SK-N-MC (cell line): ENCODE results near the gene JAKMIP3.

ENCODE experiments used
- DNase-seq: peaks from one replicate; pipeline ENCODE4 v3.0.0-alpha.2; 2011; ENCODE audit warnings: low read depth, low spot score
- H3K27ac ChIP-seq: fragments of 200-600 bp; sonication (generic); 2 replicates; pipeline ENCODE4 v1.5.1; 2016; ENCODE audit warnings: mixed run types
- H3K36me3 ChIP-seq: fragments of 200-600 bp; sonication (generic); 2 replicates; pipeline ENCODE4 v1.6.1; 2017; ENCODE audit warnings: antibody characterized with exemption, low read length, mixed read lengths; ENCODE audit not compliant: insufficient read depth
- H3K4me3 ChIP-seq: fragments of 200-600 bp; sonication (generic); 2 replicates; pipeline ENCODE4 v1.5.1; 2016
- H3K9ac ChIP-seq: fragments of 200-600 bp; sonication (generic); 2 replicates; pipeline ENCODE4 v1.8.0; 2017; ENCODE audit warnings: mixed run types, mixed read lengths; ENCODE audit not compliant: insufficient read length
- H3K9me3 ChIP-seq: fragments of 200-600 bp; sonication (generic); 2 replicates; pipeline ENCODE4 v1.6.1; 2017; ENCODE audit warnings: low read depth, mild to moderate bottlenecking, antibody characterized with exemption, low read length, moderate library complexity, mixed read lengths
- EZH2 ChIP-seq: fragments of 200-600 bp; sonication (generic); IDR thresholded peaks from one replicate; pipeline ENCODE4 v1.6.1; 2017; ENCODE audit warnings: antibody characterized with exemption
- FOXP2 ChIP-seq: optimal IDR thresholded peaks from 2 replicates; pipeline ENCODE3; 2011; ENCODE audit warnings: mild to moderate bottlenecking, moderate library complexity; ENCODE audit not compliant: insufficient read depth; ENCODE audit errors: extremely low read length, control extremely low read depth
- POLR2AphosphoS5 ChIP-seq: IDR thresholded peaks from 2 replicates; pipeline ENCODE4 v1.6.1; 2012; ENCODE audit warnings: mild to moderate bottlenecking, low read depth, low read length, borderline replicate concordance

The JAKMIP3 gene

GRCh38 chr10:132059760-132060508 lies 5.8 kb upstream of the JAKMIP3 start:
- TF ChIP-seq FOXP2: no peak
- TF ChIP-seq EZH2: no peak
- no peak for TF ChIP-seq POLR2AphosphoS5

GRCh38 chr10:132061030-132061429 lies 4.7 kb upstream of the JAKMIP3 start:
- no peak overlapping the region for H3K4me3 ChIP-seq
- H3K27ac ChIP-seq: no peak overlapping the region
- DNase-seq: no peak
- H3K36me3 ChIP-seq: no peaks in the 10 kb centered on the region
- no peaks in the 10 kb centered on the region for H3K9me3 ChIP-seq
- no peak for TF ChIP-seq EZH2
- TF ChIP-seq POLR2AphosphoS5: no peak
- no peak for TF ChIP-seq FOXP2
- H3K9ac ChIP-seq: no peak overlapping the region

More at GRCh38 chr10:132059760-132060508, 5.8 kb upstream of the JAKMIP3 start:
- no peaks in the 10 kb centered on the region for H3K36me3 ChIP-seq
- H3K9ac ChIP-seq: no peak overlapping the region
- no peaks in the 10 kb centered on the region for H3K9me3 ChIP-seq
- no peak overlapping the region for H3K4me3 ChIP-seq
- H3K27ac ChIP-seq: no peak overlapping the region
- DNase-seq: no peak

GRCh38 chr10:132061465-132061864 lies 4.3 kb upstream of the JAKMIP3 start:
- no peak for TF ChIP-seq EZH2
- TF ChIP-seq FOXP2: no peak
- no peak for TF ChIP-seq POLR2AphosphoS5
- no peak for DNase-seq
- no peak overlapping the region for H3K27ac ChIP-seq
- H3K36me3 ChIP-seq: no peaks in the 10 kb centered on the region
- no peaks in the 10 kb centered on the region for H3K9me3 ChIP-seq
- no peak overlapping the region for H3K4me3 ChIP-seq
- H3K9ac ChIP-seq: no peak overlapping the region

DNA sequence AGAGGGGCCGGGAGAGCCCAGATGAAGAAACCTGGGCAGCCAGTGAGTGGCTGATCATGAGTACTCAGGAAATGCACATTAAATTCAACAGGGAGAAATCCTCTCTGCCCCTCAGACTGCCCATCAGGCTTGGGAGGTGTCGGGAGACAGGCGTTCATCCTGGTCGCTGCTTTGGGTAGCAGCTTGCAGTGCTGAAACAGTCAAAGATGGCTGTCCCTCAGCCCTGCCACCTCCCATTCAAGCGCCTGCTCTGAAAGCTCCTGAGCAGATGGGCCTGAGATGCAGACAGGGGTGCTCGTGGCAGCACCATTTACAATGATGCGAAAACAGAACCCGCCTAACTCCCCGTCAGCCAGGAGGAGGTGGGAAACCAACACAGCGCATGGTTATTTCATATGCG lies 3.6 kb upstream of the JAKMIP3 start:
- H3K4me3 ChIP-seq: no peak overlapping the region
- no peak for DNase-seq
- H3K9me3 ChIP-seq: no peaks in the 10 kb centered on the region
- no peaks in the 10 kb centered on the region for H3K36me3 ChIP-seq
- H3K27ac ChIP-seq: no peak overlapping the region
- H3K9ac ChIP-seq: no peak overlapping the region
- no peak for TF ChIP-seq FOXP2
- TF ChIP-seq EZH2: no peak
- TF ChIP-seq POLR2AphosphoS5: no peak

GRCh38 chr10:132062641-132063390 lies 2.9 kb upstream of the JAKMIP3 start:
- Histone ChIP-seq H3K27ac (no peak overlapping the region), H3K4me3 (no peak overlapping the region), H3K9ac (no peak overlapping the region), H3K9me3 (no peaks in the 10 kb centered on the region), H3K36me3 (no peaks in the 10 kb centered on the region)
- DNase-seq: no peak
- TF ChIP-seq EZH2: no peak
- TF ChIP-seq FOXP2: no peak
- TF ChIP-seq POLR2AphosphoS5: no peak

DNA sequence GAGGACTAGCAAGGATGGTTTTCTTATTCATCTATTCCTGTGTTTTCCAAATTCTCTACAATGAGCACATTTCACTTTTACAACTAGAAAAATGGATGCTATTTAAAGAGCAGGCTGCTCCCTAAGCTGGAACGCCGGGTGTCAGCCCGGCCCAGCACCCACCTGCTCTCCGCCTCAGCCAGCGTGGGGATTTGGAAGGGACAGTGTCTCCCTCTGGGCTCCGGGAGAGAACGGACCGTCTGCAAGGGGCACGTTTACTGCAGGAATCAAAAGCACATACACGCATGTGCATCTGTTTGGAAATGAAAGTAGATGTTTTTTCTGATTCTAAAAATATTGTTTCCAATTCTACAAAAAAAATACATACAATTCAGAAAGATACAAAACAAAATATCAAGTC lies 2.3 kb upstream of the JAKMIP3 start:
- H3K9ac ChIP-seq: no peak overlapping the region
- H3K9me3 ChIP-seq: no peaks in the 10 kb centered on the region
- no peak overlapping the region for H3K4me3 ChIP-seq
- TF ChIP-seq EZH2 (no peak), FOXP2 (no peak), POLR2AphosphoS5 (no peak)
- no peak for DNase-seq
- no peaks in the 10 kb centered on the region for H3K36me3 ChIP-seq
- no peak overlapping the region for H3K27ac ChIP-seq

DNA sequence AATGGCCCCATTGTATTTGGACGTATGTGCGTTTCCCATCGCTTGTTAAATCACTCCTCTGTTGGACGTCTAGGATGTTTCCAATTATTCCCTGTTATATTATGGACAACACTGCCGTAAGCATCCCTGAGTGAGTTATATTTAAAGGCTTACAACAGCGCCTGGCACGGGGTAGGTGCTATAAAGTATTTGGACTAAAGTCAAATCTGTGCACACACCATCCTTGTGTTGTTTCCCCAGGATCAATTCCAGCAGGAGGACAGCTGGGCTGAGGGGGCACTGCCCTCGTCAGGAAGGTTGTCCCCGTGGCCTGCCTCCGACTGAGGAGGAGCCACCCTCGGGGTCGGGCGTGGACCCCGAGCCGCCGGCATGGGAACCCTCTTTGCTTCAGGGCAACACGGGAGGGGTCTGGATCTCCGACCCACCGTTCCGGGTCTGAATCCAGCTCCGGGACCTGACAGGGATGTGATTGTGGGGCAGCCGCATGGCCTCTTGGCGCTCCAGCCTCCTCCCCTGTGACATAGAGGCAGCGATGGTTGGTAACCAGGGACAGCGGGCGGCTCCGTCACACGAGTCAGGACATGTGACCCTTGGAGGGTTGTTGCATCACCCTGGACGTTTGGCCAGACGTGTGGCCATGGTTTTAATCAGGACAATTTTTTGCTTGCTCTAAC lies 1.5 kb upstream of the JAKMIP3 start:
- DNase-seq: no peak
- Histone ChIP-seq H3K9ac (no peak overlapping the region), H3K9me3 (no peaks in the 10 kb centered on the region), H3K36me3 (no peaks in the 10 kb centered on the region), H3K4me3 (no peak overlapping the region), H3K27ac (no peak overlapping the region)
- no peak for TF ChIP-seq FOXP2

DNA sequence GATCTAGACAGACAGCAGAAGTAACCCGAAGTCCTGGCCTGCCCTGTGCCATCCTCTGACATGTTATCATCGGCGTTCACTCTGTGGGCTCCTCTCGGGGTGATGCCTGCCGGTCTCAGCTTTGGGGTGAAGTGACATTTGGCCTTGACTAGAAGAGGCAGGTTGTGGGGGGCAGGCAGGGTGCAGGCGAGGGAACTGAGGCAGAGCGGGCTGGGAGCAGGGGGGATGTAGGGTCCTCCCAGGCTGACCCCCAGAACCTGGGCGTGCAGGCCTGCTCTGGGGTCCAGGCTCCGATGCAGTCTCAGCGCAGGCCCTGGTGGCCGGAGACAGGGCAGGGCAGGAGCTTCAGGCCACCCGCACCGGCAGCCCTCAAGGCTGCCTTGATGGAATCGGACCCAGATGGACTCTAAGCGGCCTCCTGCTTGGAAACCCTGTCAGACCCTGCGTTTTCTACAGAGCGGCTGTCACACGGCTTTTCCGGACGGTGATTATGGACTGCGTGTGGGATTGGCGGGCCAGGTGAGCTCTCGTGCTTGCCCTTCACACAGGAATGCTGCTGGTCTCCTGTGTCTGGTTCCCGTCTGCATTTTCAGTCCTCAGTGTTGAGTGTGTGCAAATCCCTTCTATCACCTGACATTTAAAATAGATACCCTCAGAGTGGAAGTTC lies 842 bp upstream of the JAKMIP3 start:
- Histone ChIP-seq H3K9ac (no peak overlapping the region), H3K4me3 (no peak overlapping the region), H3K36me3 (no peaks in the 10 kb centered on the region), H3K27ac (no peak overlapping the region), H3K9me3 (no peaks in the 10 kb centered on the region)
- no peak for DNase-seq
- TF ChIP-seq POLR2AphosphoS5 (no peak), FOXP2 (no peak), EZH2 (no peak)
